NCI-H1417 (cell line): ENCODE measurements around the gene CABCOCO1.
A peak's percentile ranks its signal among the peaks of the same experiment; 100 is the strongest.
"Not testable (repeated sequence)": the region's sequence is repeated elsewhere in the genome, so short reads cannot be mapped to it uniquely, and the experiment has no call there.

Experiments used
- DNase-seq, 3 experiments: peaks; one replicate each; lab custom pipeline; 2025; lab: John Stamatoyannopoulos, UW

CABCOCO1 gene

DNA sequence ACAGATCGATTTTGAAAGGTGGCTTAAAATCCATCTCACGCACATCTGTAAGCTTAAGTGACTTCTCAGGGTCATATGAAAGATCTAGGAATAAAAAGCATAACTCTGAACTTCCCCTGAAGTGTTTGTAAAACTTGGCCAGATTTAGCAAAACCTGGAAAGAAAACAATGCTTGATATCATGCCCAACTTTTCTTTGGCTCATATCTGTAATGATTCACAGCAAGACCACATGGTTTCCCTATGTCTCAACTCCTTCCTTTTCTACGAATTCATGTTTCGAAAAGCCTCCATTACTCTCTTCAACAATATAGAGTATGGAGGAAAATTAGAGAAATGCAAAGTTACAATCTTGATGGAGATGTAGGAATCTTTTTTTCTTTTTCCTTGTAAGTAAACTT, 20.1 kb upstream of the CABCOCO1 start:
- DNase-seq, result no peak

DNA sequence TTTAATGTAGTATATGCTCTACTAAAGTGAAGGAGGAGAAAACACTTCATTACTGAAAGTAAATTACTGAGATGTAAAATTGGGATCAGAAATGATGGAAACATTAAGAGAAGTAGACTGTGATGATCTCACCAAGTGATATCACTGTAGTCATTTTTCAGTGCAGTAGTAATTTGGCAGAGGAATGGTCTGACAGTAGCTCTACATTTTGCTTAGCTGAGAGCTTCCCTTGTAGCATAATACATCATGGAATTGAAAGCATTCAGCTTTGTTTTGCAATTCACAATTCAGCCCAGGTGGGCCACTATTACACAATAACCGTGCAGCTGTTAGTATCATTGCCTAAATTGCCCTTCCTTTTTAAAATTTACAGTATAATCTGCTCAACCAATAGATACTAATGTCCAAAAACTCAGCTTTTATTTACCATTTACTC, 19.4 kb upstream of the CABCOCO1 start:
- peak in 2 of 3 experiments; percentile 15 to 64 for DNase-seq

GRCh38 chr10:61653699-61654098, 9.0 kb upstream of the CABCOCO1 start:
- DNase-seq, result no peak

- no peak for DNase-seq
Measured at GRCh38 chr10:61655335-61655851, 7.3 kb upstream of the CABCOCO1 start.

GRCh38 chr10:61663466-61663865, 737 bp downstream of the CABCOCO1 start:
- DNase-seq, result peak in 1 of 3 experiments; percentile 35

DNA sequence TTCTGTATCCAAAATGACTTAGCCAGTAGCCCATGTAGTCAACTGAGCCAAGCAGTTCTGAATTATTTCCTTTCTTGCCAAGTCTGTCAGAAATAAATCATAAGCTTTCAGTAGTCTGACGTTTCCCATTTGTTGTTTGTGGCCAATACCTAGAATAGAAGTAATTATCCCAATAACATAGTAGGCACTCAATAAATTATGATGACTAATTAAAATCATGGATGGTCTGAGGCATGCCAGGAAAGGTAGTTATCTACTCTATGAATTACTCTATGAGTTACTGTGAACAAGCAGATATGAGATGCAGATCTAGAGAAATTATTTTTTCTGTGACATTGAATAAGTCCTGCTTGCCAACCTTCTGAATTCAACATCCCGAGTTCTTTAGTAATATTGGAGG, 2.3 kb downstream of the CABCOCO1 start:
- DNase-seq, result no peak

- DNase-seq, result no peak
Measured at GRCh38 chr10:61669161-61669725, 6.5 kb downstream of the CABCOCO1 start.

DNA sequence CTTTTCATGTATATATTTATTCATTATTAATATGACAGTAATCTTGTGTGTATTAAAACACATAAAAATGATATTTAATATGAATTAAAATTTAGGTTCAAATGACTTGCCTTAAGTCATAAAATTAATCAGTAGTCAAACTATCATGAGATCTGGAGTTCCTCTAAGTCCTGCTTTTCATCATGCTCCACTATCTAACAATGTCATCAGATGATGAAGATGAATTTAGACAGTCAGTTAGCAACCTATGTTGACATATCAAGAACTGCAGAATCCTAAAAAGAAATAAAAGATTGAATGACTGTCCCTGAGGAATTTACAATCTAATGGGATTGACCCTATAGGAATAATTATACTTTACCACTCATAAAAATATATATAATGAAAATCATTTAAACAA, 7.1 kb downstream of the CABCOCO1 start:
- DNase-seq, result no peak

DNA sequence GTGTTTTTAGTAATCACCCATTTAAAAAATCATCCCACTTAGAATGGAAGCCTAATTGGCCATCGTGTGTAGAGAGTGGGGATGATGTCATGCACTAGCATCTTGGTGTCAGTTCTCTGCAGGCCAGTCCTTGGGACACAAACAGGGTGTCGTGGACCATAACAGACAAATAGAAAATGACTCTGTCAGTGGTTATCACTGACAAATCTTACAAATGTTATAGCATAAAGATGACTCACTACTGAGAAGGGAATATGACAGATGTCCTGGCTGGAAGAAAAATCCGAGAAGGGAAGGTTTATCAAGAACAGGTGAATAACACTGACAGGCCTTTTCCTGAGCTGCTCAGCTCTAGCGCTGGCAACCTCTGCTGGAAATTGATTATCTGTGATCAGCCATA, 10.6 kb downstream of the CABCOCO1 start:
- no peak for DNase-seq

DNA sequence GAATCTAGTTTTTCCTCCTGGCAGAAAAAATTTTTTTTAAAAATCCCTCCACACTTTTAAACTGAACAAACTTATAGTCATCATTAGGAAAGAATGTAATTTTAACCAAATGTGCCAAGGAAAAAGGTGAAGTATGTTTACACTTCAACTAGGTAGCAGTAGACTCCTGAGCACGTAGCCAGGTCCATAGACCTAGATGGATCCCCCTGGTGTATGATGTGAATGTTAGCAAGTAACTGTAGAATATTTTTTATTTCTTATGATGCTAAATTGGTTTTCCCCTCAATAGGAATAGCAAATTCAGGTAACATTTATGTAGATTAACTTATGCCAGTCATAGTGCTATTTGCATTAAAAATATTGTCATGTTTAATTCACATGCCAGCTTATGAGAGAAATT, 19.6 kb downstream of the CABCOCO1 start:
- DNase-seq, result no peak

DNA sequence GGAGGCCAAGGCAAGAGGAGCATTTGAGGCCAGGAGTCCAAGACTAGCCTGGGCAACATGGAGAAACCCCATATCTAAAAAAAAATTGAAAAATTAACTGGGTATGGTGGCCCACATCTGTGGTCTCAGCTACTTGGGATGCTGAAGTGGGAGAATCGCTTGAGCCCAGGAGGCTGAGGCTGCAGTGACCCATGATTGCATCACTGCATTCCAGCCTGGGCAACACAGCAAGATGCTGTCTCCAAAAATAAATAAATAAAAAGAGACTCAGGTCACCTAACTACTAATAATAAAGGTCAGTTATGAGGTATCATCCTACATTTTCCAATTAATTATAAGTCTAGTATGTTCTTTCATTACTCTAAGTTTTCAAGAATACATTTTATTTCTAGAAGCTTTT, 20.6 kb downstream of the CABCOCO1 start:
- no peak for DNase-seq

DNA sequence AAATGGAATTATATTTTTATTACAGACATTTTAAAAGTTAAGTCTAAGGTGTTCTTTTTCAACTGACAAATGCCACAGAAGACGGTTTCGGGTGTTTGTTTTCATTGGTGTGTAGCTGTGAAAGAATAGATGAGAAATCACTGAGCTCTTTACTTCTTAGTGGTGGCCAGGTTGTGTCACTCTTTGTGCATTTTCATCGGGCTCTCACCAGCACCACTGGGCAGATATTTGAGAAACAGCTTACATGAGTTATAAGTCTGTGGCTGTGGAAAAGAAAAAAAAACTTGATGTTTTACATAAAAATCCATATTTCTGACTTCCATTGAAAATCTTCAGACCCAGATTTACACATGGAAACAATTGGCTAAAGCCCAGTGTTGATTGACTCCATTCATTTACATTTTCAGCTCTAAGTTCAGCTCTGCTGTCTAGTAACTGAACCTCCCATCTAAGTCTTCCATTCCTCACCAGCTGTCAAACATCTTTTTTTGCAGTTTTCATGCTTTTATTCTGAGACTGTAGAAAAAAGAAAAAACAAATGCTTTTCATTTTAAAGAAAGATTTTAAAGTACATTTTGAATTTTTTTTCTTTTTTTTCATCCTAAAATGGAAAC, 22.3 kb downstream of the CABCOCO1 start:
- no peak for DNase-seq

DNA sequence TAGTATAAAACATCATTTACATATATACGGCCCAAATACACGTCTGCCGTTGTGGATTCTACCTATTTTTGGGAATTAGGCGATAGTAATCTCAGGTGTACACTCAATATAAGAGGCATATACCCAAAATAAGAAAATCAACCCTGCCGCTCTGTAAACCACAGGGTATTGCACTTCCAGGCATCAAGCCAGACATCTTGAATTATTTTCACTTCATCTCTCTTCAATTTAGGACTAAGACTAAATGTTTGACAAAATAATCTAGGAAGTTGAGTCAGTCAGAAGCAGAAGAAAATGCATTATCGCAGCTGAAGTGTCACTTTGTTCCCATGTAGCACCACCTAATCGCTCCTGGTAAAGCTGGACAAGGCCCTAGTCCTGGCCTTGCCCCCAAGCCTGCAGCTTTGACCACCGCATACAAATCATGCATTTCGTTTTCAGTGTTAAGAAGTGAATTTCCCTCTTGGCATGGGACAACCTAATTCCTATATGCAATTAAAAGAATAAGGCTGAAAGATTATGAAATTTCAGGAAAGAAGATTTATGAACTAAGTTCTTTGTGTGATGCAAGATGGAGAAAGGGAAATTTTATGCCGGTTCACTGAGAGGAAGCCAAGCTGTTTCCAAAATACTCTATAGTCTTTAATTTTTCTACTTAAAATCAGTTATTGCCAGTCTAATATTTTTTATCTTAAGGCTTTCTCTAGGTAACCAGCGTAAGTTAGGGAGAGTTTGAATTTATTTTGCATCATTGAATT, 26.0 kb downstream of the CABCOCO1 start:
- no peak for DNase-seq

- not testable (repeated sequence) for DNase-seq
Measured at GRCh38 chr10:61691667-61692066, 28.9 kb downstream of the CABCOCO1 start.

- no peak for DNase-seq
Measured at GRCh38 chr10:61692447-61693010, 29.8 kb downstream of the CABCOCO1 start.

- no peak for DNase-seq
Measured at GRCh38 chr10:61698968-61699655, 36.4 kb downstream of the CABCOCO1 start.

GRCh38 chr10:61701055-61701705, 38.5 kb downstream of the CABCOCO1 start:
- no peak for DNase-seq

GRCh38 chr10:61701706-61702105, 39.0 kb downstream of the CABCOCO1 start:
- no peak for DNase-seq

GRCh38 chr10:61702584-61702983, 39.9 kb downstream of the CABCOCO1 start:
- peak in 2 of 3 experiments; percentile 5 to 25 for DNase-seq

DNA sequence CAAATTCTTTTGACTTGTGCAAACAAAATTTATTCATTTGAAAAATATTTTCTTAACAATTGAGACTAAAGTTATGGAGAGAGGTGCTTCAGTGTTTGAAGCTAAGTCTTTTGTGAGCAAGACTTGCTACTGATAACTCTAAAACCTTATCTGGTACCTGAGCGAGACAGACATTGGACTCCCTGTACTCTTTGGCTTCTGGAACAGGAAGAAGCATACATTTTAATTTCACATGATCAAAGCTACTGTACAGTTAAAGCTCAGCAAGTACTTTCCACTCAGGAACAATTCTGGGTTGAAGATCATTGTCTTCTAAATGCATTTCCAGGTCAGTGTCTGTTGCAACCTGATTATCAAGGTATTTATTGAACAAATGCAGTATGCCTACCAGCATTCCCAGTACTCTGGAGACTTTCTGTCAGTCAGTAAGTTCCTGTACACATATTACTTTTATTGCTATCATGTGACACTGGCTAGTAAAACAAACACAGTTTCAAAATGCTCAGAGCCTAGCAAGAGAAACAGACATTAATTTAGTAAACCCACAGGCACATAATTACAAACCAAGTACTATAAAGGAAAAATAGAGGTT, 42.4 kb downstream of the CABCOCO1 start:
- DNase-seq, result no peak

DNA sequence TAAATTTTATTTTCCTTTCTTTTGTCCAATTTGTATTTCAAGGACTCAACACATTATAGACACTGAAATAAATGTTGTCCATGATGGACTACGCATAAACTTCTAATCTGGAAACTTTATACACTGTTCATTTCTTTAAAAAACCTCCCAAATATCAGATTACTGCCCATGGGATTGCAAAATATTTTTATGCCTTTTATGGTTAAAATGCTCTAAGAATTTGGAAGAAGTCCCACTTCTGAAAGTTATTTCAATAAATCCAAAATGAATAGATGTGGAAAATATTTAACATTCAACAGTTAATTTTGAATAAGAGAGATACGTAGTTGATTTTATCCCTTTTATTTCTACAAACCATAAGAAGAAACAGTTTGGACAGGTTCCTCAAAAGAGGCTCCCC, 46.1 kb downstream of the CABCOCO1 start:
- no peak for DNase-seq
